ENCODE measurements around the gene PLCH2.

PLCH2 gene

DNA sequence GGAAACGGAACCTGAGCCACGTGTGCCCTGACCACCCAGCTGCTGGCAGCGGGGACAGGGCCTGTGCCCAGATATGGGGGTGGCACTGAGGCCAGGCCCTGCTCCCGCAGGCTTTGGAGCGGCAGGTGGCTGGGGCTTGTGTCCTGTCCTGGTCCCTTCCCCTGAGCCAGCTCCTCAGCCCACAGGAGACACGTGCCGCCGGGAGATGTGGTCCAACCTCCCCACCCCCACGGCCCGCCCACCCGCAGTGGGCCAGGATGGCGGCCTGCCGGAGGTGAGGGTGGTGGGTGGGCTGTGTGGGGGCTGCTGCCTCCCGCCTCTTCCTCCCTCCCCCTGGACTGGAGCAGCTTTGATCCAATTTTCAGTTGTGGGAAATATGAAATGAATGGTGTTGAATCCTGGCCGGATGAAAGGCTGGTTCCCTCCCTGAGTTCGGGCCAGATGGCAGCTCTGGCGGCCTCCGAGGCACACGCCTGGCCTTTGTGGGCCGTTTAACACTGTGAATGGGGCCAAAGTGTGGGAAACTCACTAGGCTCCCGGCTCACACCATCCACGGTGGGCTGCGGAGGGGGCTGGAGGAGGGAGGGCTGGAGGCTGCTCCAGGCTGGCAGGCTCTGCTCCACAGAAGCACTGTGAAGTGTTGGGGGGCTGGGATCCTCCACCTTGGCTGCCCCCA lies 56.5 kb downstream of the PLCH2 start:
- DNase-seq, result no peak

DNA sequence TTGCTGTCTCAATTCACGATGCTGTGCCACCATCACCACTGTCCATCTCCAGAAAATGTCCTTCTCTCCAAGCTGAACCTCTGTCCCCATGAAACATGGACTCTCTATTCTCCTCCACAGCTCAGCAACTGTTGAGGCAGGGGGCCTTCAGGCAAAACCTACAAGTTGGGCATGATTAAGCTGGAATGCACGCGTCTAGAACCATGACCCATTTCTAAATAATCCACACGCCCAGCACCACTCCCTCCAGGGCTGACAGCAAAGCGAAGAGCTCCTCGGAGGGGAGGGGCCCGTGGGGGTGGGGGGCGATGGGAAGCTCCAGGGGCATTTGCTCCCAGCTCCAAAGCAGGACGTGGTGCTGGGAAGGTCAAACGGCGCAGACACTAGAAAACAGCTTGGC lies 57.3 kb downstream of the PLCH2 start:
- DNase-seq, result no peak

DNA sequence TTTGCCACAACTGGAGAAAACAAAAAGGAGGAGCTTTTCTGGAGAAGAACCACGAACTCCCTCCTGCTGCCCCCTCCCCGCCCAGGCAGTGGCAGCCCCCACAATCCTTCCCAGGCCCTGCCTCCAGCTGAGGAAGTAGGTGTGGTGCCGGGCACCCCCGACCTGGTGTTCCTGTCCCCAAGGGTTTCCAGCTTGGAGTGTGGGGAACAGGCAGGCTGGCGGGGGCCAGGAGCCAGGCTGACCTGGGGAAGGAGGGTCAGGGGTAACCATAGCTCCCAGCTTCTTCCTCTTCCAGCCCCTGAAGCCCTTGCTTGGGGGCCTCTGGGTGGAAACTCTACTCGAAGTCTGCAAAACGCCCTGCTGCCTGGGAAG lies 58.2 kb downstream of the PLCH2 start:
- DNase-seq, result no peak

DNA sequence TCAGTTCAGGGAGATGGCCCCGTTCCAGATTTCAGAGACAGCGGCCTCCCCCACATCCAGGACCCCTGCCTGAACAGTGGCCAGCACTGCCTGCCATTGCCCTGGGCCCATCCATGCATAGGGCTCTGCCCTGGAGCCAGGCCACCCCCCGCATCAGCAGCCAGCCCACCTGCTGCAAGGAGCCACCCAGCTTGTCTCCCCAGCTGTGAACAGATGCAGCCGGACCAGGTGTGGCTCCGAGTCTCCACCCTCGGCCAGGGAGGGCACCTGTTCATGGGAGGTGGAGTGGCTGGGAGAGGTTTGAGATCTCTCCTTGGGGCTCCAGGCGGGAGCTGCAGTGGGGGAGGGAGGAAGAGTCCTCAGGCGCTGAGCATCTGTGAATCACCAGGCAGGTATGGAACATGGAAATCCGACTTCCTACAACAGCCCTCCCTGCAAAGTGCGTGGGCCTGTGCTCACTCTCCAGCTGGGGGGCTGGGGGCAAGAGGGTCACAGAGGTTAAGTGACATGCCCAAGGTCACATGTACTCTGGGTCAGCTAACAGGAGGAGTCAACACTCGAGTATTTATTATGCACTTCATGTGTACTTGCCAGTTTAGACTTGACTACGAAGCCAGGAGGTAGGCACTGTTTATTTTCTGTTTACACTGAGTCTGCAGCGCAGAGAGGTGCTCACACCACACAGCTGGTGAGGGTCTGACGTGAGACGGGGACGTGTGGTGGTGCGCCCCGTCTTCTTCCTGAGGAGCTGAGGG lies 58.8 kb downstream of the PLCH2 start:
- no peak for DNase-seq

DNA sequence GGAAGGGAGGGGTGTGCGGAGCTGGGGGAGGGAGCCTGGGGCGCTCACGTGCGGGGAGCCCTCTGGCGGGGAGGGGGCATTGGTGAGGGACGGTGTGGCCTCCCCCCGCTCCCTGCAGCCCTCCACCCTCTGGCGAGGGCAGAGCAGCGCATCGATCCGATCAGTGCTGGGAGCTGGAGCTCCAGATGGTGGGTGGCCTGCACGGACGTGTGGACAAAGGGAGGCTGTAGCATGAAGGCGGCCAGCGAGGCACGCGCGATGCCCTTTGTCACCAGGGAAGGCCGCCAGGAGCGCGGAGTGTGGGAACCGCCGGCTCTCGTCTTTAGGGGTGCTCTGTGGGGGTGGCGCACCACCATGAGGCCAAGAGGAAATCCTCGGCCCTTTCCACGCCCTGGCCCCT lies 59.4 kb downstream of the PLCH2 start:
- DNase-seq, result no peak

DNA sequence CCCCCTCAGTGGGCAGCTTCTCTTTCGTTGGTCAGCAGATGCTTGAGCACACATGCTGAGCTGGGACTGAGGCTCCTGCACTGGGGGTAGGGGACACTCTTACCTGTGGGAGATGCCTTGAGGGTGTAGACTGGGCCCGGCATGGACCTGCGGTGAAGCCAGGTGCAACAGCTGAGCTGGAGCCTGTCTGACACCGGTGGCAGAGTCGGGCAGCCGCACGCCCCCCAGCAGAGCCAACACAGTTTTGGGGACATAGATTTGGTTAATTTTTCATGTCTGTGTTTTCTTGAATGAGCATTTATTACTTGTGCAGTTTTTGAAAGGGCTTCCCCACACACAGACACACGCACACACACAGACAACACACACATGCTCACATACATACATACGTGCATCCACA lies 59.9 kb downstream of the PLCH2 start:
- DNase-seq, result no peak

DNA sequence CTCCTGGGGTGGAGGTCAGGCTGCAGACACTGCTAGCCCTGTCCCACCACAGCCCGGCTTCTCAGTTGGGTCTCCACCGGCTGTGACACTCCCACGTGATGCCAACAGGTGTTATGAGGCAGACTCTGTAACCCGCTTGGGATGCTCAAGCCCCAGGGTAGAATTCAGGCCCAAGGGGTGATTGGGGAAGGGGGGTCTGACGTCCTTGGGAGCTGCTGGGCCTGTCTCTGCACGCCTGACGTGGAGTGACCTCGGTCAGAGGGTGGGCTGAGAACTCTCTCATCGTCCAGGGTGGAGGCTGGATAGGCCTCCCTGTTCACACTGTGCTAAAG lies 61.7 kb downstream of the PLCH2 start:
- no peak for DNase-seq

DNA sequence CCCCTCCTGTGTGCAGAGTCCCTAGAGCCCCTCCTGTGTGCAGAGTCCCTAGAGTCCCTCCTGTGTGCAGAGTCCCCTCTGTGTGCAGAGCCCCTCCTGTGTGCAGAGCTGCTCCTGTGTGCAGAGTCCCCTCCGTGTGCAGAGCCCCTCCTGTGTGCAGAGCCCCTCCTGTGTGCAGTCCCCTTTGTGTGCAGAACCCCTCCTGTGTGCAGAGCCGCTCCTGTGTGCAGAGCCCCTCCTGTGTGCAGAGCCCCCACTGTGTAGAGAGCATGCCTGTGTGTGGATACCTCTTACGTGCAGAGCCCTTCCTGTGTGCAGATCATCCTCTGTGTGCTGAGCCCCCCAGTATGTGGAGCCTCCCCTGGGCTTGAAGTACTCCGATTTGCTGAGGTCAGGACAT lies 62.3 kb downstream of the PLCH2 start:
- no peak for DNase-seq

DNA sequence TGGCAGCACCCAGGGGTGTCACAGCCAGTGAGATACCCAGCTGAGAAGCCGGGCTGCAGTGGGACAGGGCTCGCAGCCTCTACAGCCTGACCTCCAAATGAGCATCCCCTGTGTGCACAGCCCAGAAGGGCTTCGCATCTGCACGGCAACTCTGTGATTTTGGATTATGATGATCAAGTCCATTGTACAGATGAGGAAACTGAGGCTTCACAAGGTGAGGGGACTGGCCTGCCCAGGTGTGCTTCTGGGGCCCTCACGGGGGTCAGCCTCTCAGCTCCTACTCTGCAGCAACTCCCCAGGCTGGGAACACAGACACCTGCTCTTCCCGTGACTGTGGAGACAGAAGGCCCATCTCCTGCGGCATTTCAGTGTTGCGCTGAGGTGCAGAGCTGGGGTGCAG lies 62.8 kb downstream of the PLCH2 start:
- no peak for DNase-seq

DNA sequence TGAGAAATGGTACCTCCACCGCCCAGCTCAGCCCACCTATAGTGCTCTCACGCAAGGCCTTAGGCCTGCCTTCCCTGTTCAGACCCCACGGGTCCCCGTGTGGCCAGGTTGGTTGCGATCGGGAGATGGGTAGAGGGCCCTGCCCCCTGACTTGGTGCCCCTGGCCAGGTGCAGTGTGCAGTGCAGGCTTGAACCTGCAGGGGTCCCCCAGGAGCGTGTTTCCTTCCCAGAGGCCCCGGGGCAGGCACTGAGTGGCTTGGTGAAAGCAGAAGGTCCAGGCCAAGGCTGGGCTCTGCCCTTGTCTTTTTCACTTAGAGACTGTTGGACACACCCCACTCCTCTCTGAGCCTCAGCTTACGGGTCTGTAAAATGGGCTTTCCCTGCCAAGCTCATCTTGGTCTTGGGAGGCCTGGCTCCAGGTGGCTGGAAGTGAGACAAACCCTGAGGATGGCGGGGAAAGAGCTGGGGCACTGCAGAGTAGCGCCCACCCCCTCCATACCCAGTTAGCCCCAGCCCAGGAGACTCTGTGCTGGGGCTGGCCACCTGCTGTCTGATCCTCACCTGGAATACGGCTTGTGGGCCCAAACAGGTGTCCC lies 63.3 kb downstream of the PLCH2 start:
- no peak for DNase-seq

DNA sequence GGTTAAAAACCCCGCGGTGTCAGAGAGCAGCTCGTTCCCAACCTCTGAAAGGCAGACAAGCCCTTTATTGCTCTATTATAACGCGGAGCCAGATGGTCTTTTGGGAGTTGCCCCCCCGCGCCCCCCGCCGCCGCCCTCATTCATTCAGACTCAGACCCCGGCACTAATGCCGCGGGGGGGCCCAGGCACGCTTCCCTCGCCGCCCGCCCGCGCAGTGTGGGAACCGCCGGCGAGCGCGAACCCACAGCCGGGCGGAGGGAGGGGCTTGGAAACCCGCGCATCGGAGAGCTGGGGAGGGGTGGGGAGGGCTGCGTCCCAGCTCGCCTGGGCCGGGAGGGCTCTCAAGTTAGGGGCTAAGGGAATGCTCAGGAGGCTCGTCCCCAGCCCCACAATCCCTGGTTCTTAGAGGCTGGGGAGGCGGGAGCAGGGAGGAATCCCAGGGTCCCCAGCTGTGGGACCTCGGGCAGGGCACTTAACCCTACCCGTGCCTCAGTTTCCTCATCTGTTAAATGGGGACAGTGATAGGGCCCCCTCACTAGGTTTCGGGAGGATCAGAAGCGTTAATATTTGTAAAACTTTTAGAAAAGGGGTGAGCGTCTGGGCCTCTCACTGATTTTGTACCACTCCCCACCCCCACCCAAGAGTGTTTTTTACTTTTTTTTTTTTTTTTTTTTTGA lies 64.9 kb downstream of the PLCH2 start:
- DNase-seq, result no peak

DNA sequence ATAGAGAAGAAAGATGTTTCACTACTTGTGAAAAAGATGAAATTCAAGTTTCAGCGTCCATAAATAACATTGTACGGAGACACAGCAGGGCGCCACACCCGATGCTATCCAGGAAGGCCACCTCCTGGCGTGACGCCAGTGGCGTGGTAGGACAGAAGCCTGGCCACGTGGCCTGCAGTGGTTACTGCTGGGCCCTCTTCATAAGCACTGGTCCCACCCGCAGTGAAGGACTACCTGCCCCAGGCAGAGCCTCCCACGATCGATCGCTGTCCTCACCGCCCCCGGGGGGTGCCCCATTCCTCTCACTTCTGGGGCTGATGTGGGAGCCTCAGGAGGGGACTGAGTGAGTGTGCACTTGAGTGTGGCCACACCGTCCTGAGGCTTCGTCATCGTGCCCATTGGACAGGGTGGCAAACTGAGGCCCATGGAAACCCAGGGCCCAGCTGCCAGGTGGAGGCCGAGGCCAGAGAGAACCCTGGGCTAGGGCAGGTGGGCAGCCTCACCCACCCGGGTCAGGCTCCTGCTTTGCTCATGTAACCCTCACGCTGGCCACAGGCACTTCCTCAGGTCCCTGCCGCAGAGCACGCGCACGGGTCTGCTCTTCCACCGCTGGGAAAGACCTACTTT lies 65.6 kb downstream of the PLCH2 start:
- DNase-seq, result no peak

DNA sequence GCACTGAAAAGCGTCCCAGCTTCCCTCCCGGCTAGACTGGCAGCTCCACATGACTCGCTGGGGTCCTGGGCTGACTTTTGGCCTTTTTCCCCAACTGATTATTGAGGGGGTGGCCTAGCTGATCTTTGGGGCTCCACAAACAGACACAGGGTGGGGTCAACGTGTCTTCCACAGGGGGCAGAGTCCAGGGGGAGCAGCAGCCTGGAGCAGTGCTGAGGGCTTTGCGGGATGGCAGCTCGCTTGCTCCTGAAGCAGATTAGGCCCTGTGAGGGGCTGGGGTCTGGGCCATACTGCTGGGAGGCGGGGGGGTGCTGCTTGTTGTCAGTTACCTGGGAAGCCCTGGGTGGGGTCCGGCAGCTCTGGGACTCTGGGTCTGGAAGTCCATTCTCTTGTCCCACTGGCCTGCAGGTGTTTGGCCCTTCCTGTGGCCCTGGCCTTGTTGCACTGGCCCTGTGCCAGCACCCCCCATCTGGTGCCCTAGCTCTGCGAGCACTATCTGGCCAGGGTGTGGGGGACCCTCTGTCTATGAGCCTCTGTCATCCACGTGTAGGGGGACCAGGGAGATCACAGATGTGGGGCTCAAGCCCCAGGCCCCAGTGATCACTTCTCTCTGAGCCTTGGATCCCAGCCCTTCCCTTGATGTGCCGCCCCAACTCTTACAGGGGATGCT lies 66.3 kb downstream of the PLCH2 start:
- DNase-seq, result no peak

DNA sequence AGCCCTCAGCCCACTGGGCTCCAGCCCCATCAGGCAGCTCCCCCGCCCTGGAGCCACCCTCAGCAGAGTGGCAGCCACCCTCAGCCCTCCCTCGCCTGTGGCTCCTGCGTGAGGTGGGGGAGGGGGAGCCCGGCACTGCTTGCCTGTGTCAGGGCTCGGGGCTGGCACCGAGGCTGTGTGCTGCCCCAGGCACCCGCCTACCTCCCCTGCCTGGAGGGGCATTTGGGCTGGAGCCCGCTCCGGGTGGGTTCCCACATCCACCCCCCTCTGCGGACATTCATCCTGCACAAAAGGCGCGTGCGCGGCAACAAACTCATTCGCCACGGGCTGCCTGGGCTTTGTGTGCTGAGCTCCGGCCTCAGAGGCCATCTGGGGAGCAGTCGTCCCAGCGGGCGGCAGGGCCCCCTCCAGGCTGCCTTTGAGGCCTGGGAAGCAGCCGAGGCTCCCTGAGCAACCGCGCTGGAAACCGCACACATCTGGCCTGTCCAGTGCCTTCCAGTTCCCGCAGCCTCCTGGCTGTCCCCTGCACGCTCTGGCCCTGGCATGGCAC lies 67.5 kb downstream of the PLCH2 start:
- DNase-seq, result no peak

DNA sequence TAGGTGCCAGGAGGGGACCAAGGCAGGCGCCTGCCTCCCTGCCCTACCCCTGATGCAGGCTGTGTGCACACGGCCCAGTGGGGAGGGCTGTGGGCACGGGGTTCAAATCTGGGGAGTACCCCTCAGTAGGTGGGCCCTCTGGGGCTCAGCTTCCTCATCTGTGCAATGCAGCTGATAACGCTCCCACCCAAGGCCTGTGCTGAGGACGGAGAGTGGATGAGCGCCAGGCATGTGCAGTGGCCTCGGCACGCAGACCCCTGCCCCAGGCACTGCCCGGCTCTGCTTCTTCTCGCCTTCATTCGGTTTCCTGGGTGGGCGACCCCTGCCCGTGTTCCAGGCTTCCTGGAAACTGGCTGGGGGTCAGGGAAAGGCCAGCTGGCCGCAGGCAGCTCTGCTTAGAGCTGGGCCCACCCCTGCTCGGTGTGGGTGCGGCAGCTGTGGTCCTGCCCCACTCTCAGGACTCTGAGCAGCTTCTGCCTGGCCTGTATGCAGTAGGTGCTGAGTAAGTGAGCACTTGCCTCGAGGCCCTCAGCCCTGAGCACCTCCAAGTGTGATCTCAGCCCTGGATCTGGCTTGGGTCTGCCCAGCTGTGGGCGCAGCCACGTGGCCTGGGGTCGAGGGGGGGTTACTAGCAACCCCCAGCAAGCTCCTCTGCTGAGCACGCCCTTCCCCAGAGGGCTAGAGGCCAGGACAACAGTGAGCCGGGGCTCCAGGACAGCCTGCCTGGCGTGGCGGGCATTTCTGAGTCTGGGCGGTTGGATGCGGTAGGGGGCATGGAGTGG lies 68.2 kb downstream of the PLCH2 start:
- DNase-seq, result no peak

DNA sequence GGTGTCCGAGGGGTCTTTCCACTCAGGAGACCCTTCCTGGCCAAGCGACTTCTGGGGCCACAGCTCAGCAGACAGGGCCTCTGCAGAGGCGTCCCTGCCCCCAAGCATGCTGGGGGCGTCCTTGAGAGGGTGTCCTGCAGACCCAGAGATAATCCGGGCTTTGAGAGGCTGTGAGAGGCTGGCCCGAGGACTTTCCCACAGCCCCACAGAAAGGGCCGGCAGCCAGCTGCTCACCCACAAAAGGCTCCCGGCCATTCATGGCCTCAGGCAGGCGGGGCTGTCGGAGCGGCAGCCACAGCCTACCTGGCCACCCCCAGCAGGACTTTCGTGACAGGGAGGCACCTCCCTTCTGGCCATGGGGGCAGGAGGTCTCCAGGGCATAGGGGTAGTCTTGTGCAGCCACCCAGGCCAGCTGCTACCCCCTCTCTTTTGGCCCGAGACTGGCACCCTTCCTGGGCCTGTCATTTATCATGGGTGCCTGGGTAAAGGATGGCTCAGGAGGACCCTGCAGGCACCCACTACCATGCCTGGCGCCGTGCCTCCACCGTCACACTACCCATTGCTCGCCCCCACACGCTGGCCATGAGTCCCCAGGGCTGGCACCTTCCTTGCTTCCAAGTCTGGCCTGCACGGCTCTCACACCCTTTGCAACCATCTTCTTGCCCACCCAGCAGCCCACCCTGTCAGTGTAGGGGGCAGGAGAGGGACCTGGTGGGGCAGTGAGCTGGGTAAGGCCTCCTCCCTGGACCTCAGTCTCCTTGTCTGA lies 69.0 kb downstream of the PLCH2 start:
- no peak for DNase-seq

DNA sequence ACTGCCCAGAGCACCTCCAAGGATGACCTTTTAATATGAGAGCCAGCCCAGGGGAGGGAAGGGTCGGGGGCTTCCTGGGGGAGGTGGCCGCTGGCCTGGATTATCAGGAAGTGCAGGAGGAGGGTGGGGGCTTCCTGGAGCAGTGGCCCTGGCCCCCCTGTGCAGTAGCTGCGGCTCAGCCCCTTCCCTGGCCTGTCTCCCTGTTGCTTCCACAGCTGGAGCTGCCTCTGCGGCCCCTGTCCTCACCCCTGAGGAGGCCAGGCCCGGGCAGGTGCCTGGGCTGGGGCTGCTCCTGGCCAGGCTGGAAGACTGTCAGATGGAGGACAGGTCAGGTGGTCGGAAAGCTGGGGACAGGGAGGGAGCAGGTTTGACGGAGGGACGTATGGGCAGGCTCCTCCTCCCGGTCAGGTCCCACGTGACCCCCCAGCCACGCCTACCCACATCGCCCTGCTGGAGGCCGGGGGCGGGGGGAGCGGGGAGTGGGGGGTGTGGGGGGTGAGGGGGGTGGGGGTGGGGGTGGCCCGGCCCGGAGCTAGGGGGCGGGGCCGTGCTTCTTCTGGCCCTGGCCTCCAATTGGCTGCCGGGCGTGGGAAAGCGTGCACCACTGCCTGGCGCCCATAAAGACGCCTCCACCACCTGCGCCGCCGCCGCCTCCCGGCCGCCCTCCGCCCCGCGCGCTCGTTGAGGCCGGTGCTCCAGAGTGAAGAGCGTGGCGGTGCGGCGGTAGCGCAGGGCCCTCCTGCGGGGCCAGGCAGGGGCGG lies 69.8 kb downstream of the PLCH2 start:
- DNase-seq, result no peak

DNA sequence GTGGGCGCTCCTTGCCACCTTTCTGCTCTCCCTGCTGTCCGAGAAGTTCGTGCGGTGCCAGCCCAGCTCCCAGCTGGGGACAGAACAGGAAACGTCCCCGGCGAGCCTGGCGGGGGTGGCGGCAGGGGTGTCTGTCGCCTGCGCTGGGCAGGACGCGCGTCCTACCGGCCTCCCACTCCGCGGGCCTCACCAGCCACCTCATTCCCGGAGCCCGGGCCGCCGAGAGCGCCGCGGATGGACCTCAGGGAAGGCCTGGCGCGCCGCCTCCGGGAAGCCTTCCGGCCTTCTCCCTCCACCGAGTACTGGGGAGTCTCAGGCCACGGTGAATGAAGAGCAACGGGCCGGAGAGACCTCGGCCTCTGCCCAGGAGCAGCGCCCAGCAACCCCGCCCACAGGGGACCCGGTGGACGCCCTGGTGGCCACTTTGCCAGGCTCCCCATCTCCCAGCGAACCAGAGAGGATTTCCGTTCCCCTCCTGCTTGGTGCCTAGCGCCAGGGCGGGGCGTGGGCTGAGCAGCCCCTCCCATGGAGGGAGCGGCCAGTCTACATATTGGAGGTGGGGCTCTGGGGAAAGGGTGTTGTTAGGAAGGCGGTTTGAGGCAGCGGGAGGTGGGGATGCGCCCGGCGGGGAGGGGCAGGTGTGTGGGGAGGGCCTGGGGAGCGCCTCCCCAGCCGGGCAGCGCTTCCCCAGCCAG lies 70.6 kb downstream of the PLCH2 start:
- peak; percentile 46 for DNase-seq

DNA sequence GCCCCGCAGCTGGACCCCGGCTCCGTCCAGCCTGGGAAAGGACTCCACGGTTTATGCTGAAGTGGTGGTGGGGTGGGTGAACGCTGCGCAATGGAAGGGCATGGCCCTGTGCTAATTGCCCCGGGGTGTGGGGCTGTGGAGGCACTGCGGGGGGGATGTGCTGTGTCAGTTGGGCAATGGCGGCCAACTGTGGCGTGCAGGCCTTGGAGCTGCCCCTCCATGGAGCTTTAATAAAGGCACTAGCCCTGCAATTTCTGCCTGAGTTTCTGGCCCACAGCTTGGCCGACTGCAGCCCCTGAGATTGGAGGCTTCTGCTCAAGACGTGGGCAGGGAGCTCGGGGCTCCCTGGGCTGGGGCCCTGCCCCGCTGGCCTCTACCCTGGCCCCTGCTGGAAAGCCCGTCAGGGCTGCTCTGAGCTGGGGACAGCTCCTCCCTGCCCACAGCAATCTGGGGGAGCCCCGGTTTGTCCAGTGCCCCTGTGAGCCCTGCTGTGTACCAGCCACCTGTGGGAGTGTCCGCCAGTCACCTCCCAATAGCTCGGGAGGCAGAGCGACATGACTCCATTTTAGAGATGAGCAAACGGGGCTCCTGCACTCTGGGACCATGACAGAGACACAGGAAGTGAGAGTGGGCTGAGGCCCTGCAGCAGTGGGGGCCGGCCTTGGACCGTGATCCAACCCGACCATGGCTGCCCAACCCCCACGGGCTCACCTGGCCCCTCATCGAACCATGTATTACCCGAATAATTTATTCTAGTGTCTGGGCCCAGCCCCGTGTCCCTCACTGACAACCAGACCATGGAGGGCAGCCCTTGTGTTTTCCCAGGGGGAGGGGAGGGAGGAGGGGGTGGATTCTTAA lies 71.3 kb downstream of the PLCH2 start:
- no peak for DNase-seq

Data from SIG-M5 (cell line).